ENCODE measurements around the gene NLN. TPM values are rescaled to one million over a fixed set of nuclear protein-coding genes. Genes with fewer than 3 reads are reported as not detected.
A peak's percentile ranks its signal among the peaks of the same experiment; 100 is the strongest.

NLN gene
- total and polyA plus RNA-seq, 2 experiments from 2014 or later, result 16.4 to 24.3 TPM

- Histone ChIP-seq H3K4me2 (peak overlapping the region; percentile 54), H3K9me3 (ENCODE audit: low read depth) (no peaks in the 10 kb centered on the region), H3K27me3 (no peaks in the 10 kb centered on the region), H3K9me2 (replicated peaks; ENCODE audit: insufficient read depth) (no peaks in the 10 kb centered on the region), H3K4me3 (no peak overlapping the region), H2AFZ (no peak overlapping the region), H3K79me2 (no peaks in the 10 kb centered on the region), H3K36me3 (replicated peaks; ENCODE audit: insufficient read depth, low read depth) (no peaks in the 10 kb centered on the region), H3K27ac (peak overlapping the region; percentile 93), H4K20me1 (ENCODE audit: insufficient read depth, poor library complexity, severe bottlenecking) (no peaks in the 10 kb centered on the region), H3K4me1 (ENCODE audit: insufficient read depth) (peaks cover 32% of the 10 kb centered on the region)
- 56% methylated on average over 3 of the region's 3 CpGs for WGBS (ENCODE audit: low lambda C conversion rate, missing lambda C conversion rate)
- TF ChIP-seq EZH2phosphoT487 (IDR thresholded peaks at IDR 0.05; ENCODE audit: low read depth, severe bottlenecking, unreplicated experiment) (no peak), CTCF (IDR thresholded peaks at IDR 0.05; ENCODE audit: poor library complexity) (no peak), EZH2 (IDR thresholded peaks at IDR 0.05; ENCODE audit: borderline replicate concordance) (no peak)
- no peak for DNase-seq (ENCODE audit: low spot score)
Observed at GRCh38 chr5:65819215-65819904, 97.4 kb downstream of the NLN start.

- TF ChIP-seq CTCF (IDR thresholded peaks at IDR 0.05; ENCODE audit: poor library complexity), result no peak
- TF ChIP-seq EZH2phosphoT487 (IDR thresholded peaks at IDR 0.05; ENCODE audit: low read depth, severe bottlenecking, unreplicated experiment), result no peak
- TF ChIP-seq EZH2 (IDR thresholded peaks at IDR 0.05; ENCODE audit: borderline replicate concordance), result no peak
- peak overlapping the region; percentile 93 for H3K27ac ChIP-seq
- H3K4me2 ChIP-seq, result no peak overlapping the region
Observed at GRCh38 chr5:65819905-65820240, 97.9 kb downstream of the NLN start.

GRCh38 chr5:65820373-65820772 lies 98.4 kb downstream of the NLN start:
- DNase-seq (ENCODE audit: low spot score), result no peak
- H3K79me2 ChIP-seq, result no peaks in the 10 kb centered on the region
- peaks cover 32% of the 10 kb centered on the region for H3K4me1 ChIP-seq (ENCODE audit: insufficient read depth)
- no peaks in the 10 kb centered on the region for H3K9me3 ChIP-seq (ENCODE audit: low read depth)
- H3K36me3 ChIP-seq (replicated peaks; ENCODE audit: insufficient read depth, low read depth), result no peaks in the 10 kb centered on the region
- no peak overlapping the region for H2AFZ ChIP-seq
- no peak overlapping the region for H3K27ac ChIP-seq
- no peaks in the 10 kb centered on the region for H3K9me2 ChIP-seq (replicated peaks; ENCODE audit: insufficient read depth)
- WGBS (ENCODE audit: low lambda C conversion rate, missing lambda C conversion rate), result 89% methylated on average over 2 of the region's 2 CpGs
- no peak overlapping the region for H3K4me3 ChIP-seq
- no peak for TF ChIP-seq CTCF (IDR thresholded peaks at IDR 0.05; ENCODE audit: poor library complexity)
- no peak for TF ChIP-seq EZH2 (IDR thresholded peaks at IDR 0.05; ENCODE audit: borderline replicate concordance)
- TF ChIP-seq EZH2phosphoT487 (IDR thresholded peaks at IDR 0.05; ENCODE audit: low read depth, severe bottlenecking, unreplicated experiment), result no peak
- no peaks in the 10 kb centered on the region for H3K27me3 ChIP-seq
- no peak overlapping the region for H3K4me2 ChIP-seq
- H4K20me1 ChIP-seq (ENCODE audit: insufficient read depth, poor library complexity, severe bottlenecking), result no peaks in the 10 kb centered on the region

More at GRCh38 chr5:65819905-65820240, 97.9 kb downstream of the NLN start:
- Histone ChIP-seq H2AFZ (no peak overlapping the region), H3K27me3 (no peaks in the 10 kb centered on the region), H4K20me1 (ENCODE audit: insufficient read depth, poor library complexity, severe bottlenecking) (no peaks in the 10 kb centered on the region), H3K4me3 (no peak overlapping the region), H3K4me1 (ENCODE audit: insufficient read depth) (peaks cover 32% of the 10 kb centered on the region), H3K9me2 (replicated peaks; ENCODE audit: insufficient read depth) (no peaks in the 10 kb centered on the region), H3K79me2 (no peaks in the 10 kb centered on the region), H3K9me3 (ENCODE audit: low read depth) (no peaks in the 10 kb centered on the region), H3K36me3 (replicated peaks; ENCODE audit: insufficient read depth, low read depth) (no peaks in the 10 kb centered on the region)
- DNase-seq (ENCODE audit: low spot score), result no peak

All from hepatocyte (in vitro differentiated cells).